Panc1 (cell line): Measurements from ENCODE around the gene SRSF3.

Experiments
- CTCF ChIP-seq: fragments of 450-650 bp; IDR thresholded peaks from 2 replicates; pipeline ENCODE4 v1.5.1; 2017; ENCODE audit warnings: mild to moderate bottlenecking
- POLR2AphosphoS5 ChIP-seq: IDR thresholded peaks from 2 replicates; pipeline ENCODE4 v1.6.1; 2012; ENCODE audit warnings: mild to moderate bottlenecking, low read depth, low read length, moderate library complexity

GRCh38 chr6:36651659-36652379, 57.7 kb downstream of the SRSF3 start:
- TF ChIP-seq POLR2AphosphoS5 (no peak), CTCF (no peak)
